Measurements from ENCODE around the gene OR51G2.

Gene OR51G2

DNA sequence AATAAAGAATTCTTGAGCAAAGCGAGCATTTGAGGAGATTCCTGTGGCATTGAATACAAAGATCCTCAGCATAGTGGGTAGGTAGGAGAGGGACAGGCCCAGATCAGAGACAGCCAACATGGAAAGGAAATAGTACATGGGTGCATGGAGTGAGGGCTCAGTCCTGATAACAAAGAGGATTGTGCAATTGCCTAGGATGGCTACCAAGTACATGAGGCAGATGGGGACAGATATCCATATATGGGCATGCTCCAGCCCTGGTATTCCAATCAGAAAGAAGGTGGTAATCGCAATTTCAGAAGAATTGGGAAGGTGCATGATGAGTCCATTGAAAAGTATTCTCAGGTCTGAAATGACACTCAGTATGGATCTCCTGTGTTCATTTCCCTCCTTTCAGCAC, 28.9 kb downstream of the OR51G2 start:
- ATAC-seq (ENCODE audit: low read depth) (no peak), DNase-seq (ENCODE audit: low spot score) (no peak)
- TF ChIP-seq, protein P1, sequence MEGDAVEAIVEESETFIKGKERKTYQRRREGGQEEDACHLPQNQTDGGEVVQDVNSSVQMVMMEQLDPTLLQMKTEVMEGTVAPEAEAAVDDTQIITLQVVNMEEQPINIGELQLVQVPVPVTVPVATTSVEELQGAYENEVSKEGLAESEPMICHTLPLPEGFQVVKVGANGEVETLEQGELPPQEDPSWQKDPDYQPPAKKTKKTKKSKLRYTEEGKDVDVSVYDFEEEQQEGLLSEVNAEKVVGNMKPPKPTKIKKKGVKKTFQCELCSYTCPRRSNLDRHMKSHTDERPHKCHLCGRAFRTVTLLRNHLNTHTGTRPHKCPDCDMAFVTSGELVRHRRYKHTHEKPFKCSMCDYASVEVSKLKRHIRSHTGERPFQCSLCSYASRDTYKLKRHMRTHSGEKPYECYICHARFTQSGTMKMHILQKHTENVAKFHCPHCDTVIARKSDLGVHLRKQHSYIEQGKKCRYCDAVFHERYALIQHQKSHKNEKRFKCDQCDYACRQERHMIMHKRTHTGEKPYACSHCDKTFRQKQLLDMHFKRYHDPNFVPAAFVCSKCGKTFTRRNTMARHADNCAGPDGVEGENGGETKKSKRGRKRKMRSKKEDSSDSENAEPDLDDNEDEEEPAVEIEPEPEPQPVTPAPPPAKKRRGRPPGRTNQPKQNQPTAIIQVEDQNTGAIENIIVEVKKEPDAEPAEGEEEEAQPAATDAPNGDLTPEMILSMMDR (IDR thresholded peaks at IDR 0.05; ENCODE audit: poor library complexity, severe bottlenecking), result no peak
- peaks cover 2% of the 10 kb centered on the region for H3K9me3 ChIP-seq (ENCODE audit: severe bottlenecking)
- no peaks in the 10 kb centered on the region for H3K27me3 ChIP-seq (ENCODE audit: insufficient read depth, poor library complexity, severe bottlenecking)
- no peak overlapping the region for H3K27ac ChIP-seq (ENCODE audit: poor library complexity, severe bottlenecking)
- no peaks in the 10 kb centered on the region for H3K4me1 ChIP-seq (ENCODE audit: insufficient read depth, poor library complexity, severe bottlenecking)
- no peaks in the 10 kb centered on the region for H3K36me3 ChIP-seq (ENCODE audit: low read depth)
- H3K4me3 ChIP-seq (ENCODE audit: severe bottlenecking), result no peak overlapping the region

DNA sequence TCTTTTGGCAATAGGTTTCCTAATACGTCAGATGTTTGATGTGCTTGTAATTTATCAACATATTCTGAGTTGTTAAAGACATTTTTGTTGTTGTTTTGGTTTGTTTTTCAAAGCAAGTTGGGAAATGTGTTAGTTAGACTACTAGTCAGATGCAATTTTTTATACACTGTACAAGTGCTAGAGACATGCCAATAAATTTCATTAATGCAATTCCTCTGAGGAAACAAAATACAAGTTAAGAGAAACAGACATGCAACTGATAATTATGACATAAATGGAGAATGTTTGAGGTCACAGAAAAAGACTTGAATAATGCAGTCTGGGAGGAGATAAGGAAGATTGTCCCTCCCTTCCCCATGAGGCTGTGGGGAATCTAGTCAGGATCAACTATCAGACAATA, 31.6 kb downstream of the OR51G2 start:
- H3K27ac ChIP-seq (ENCODE audit: poor library complexity, severe bottlenecking), result no peak overlapping the region
- peaks cover 2% of the 10 kb centered on the region for H3K9me3 ChIP-seq (ENCODE audit: severe bottlenecking)
- TF ChIP-seq, protein P1 (IDR thresholded peaks at IDR 0.05; ENCODE audit: poor library complexity, severe bottlenecking), result no peak
- ATAC-seq (ENCODE audit: low read depth) (no peak), DNase-seq (ENCODE audit: low spot score) (no peak)
- H3K36me3 ChIP-seq (ENCODE audit: low read depth), result no peaks in the 10 kb centered on the region
- no peaks in the 10 kb centered on the region for H3K27me3 ChIP-seq (ENCODE audit: insufficient read depth, poor library complexity, severe bottlenecking)
- H3K4me3 ChIP-seq (ENCODE audit: severe bottlenecking), result no peak overlapping the region
- H3K4me1 ChIP-seq (ENCODE audit: insufficient read depth, poor library complexity, severe bottlenecking), result no peaks in the 10 kb centered on the region

DNA sequence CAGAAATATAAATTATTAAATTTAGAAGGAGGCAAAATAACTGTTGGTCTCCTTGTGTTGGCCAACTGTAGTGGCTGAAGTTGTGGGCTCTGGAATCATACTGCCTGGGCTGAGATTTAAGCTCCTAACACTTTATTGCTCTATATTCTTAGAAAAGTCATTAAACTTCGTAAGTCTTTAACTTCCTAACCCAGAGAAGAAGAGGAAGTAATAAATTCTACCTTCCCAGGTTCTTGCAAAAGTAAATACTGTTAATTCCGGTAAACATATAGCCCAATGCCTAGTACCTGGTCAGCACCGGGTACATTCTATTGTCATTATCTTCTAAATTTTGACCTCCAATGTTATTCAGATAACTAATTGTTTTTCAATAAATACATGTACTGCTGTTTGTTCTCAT, 33.0 kb downstream of the OR51G2 start:
- H3K4me1 ChIP-seq (ENCODE audit: insufficient read depth, poor library complexity, severe bottlenecking), result no peaks in the 10 kb centered on the region
- peaks cover 2% of the 10 kb centered on the region for H3K9me3 ChIP-seq (ENCODE audit: severe bottlenecking)
- H3K4me3 ChIP-seq (ENCODE audit: severe bottlenecking), result no peak overlapping the region
- no peaks in the 10 kb centered on the region for H3K27me3 ChIP-seq (ENCODE audit: insufficient read depth, poor library complexity, severe bottlenecking)
- DNase-seq (ENCODE audit: low spot score), result no peak
- TF ChIP-seq, protein P1 (IDR thresholded peaks at IDR 0.05; ENCODE audit: poor library complexity, severe bottlenecking), result no peak
- ATAC-seq (ENCODE audit: low read depth), result no peak
- H3K36me3 ChIP-seq (ENCODE audit: low read depth), result no peaks in the 10 kb centered on the region
- no peak overlapping the region for H3K27ac ChIP-seq (ENCODE audit: poor library complexity, severe bottlenecking)

DNA sequence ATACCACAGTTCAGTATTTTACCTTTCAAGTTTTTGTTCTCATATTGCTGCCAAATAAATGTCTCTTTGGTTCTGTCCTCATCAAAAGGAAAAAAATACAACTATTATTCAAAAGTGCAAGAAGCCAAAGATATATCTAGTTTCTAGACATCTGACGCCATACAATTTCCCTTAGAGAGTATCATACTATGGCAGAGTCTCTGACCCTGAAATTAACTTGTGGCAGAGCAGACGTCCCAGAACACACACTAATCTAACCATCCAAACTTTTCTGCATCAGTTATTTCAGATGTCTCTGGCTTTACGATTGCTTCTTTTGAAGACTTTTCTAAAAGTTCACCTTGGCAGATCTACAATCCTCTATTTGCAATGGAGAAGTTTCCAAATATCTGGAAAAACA, 34.8 kb downstream of the OR51G2 start:
- Histone ChIP-seq H3K4me1 (ENCODE audit: insufficient read depth, poor library complexity, severe bottlenecking) (no peaks in the 10 kb centered on the region), H3K36me3 (ENCODE audit: low read depth) (no peaks in the 10 kb centered on the region), H3K27me3 (ENCODE audit: insufficient read depth, poor library complexity, severe bottlenecking) (no peaks in the 10 kb centered on the region), H3K9me3 (ENCODE audit: severe bottlenecking) (peaks cover 2% of the 10 kb centered on the region), H3K27ac (ENCODE audit: poor library complexity, severe bottlenecking) (no peak overlapping the region), H3K4me3 (ENCODE audit: severe bottlenecking) (no peak overlapping the region)
- no peak for ATAC-seq (ENCODE audit: low read depth)
- DNase-seq (ENCODE audit: low spot score), result no peak
- TF ChIP-seq, protein P1 (IDR thresholded peaks at IDR 0.05; ENCODE audit: poor library complexity, severe bottlenecking), result no peak

DNA sequence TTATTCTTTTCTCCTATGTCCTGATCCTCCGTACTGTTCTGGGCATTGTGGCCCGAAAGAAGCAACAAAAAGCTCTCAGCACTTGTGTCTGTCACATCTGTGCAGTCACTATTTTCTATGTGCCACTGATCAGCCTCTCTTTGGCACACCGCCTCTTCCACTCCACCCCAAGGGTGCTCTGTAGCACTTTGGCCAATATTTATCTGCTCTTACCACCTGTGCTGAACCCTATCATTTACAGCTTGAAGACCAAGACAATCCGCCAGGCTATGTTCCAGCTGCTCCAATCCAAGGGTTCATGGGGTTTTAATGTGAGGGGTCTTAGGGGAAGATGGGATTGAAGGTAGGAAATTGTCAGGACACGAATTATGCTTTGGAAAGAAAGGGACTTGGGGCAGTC, 36.6 kb downstream of the OR51G2 start:
- no peak for ATAC-seq (ENCODE audit: low read depth)
- Histone ChIP-seq H3K4me3 (ENCODE audit: severe bottlenecking) (no peak overlapping the region), H3K27me3 (ENCODE audit: insufficient read depth, poor library complexity, severe bottlenecking) (no peaks in the 10 kb centered on the region), H3K36me3 (ENCODE audit: low read depth) (no peaks in the 10 kb centered on the region), H3K4me1 (ENCODE audit: insufficient read depth, poor library complexity, severe bottlenecking) (no peaks in the 10 kb centered on the region), H3K9me3 (ENCODE audit: severe bottlenecking) (peaks cover 2% of the 10 kb centered on the region), H3K27ac (ENCODE audit: poor library complexity, severe bottlenecking) (no peak overlapping the region)
- no peak for DNase-seq (ENCODE audit: low spot score)
- TF ChIP-seq, protein P1 (IDR thresholded peaks at IDR 0.05; ENCODE audit: poor library complexity, severe bottlenecking), result no peak
